NB4 (cell line): ENCODE results near the gene COPS4.
A peak's percentile ranks its signal among the peaks of the same experiment; 100 is the strongest.
"Not testable (repeated sequence)": the region's sequence is repeated elsewhere in the genome, so short reads cannot be mapped to it uniquely, and the experiment has no call there.

Source experiments
- DNase-seq: peaks from one replicate; pipeline ENCODE4 v3.0.0; 2010; ENCODE audit warnings: low read depth
- H3K4me3 ChIP-seq: one replicate; pipeline ENCODE4 v1.5.1; 2011; ENCODE audit warnings: mild to moderate bottlenecking, low read depth, low read length, moderate library complexity
- CTCF ChIP-seq: IDR thresholded peaks from one replicate; pipeline ENCODE4 v1.5.1; 2012; ENCODE audit warnings: low read depth, low read length
- MYC ChIP-seq: IDR thresholded peaks from 2 replicates; pipeline ENCODE4 v1.6.1; 2011; ENCODE audit warnings: low read depth, low read length
- POLR2A ChIP-seq: IDR thresholded peaks from 2 replicates; pipeline ENCODE4 v1.6.1; 2011; ENCODE audit warnings: mild to moderate bottlenecking; ENCODE audit not compliant: insufficient read length; ENCODE audit errors: extremely low read depth
- TF ChIP-seq, protein P1 (sequence below): IDR thresholded peaks from 2 replicates; pipeline ENCODE4 v1.6.1; 2011; ENCODE audit warnings: low read depth, low read length

COPS4 gene

GRCh38 chr4:83043801-83044407 is 8.9 kb downstream of the COPS4 start:
- TF ChIP-seq CTCF (no peak), POLR2A (no peak), MYC (no peak)
- TF ChIP-seq, protein P1, sequence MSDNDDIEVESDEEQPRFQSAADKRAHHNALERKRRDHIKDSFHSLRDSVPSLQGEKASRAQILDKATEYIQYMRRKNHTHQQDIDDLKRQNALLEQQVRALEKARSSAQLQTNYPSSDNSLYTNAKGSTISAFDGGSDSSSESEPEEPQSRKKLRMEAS, result no peak
- no peak for DNase-seq
- no peak overlapping the region for H3K4me3 ChIP-seq

- no peak overlapping the region for H3K4me3 ChIP-seq
- no peak for DNase-seq
- TF ChIP-seq CTCF (no peak), POLR2A (no peak), MYC (no peak)
- TF ChIP-seq, protein P1, result no peak
Measured at GRCh38 chr4:83046693-83047473, 11.9 kb downstream of the COPS4 start.

- DNase-seq, H3K4me3 ChIP-seq: not testable (repeated sequence)
Measured at GRCh38 chr4:83048781-83049180, 13.8 kb downstream of the COPS4 start.

DNA sequence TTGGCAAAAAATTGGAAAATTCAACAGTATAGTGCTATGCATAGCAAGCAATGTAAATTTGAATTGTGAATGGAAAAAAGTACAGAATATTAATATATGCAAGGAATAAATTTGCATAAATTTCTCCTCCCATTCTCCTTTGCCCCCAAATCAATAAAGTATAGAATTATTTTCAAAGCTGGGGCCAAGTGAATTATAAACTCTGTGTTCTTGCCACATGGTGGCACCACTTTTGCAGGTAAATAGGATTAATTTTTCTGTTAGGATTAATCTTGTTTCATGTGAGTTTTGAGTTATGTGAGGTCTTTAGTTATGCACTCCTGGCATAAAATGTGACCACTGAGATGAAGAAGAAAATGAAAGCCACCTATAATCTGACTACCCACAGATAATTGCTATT is 19.9 kb downstream of the COPS4 start:
- TF ChIP-seq CTCF, result peak; percentile 3
- TF ChIP-seq POLR2A, result no peak
- peak; percentile 34 for DNase-seq
- no peak overlapping the region for H3K4me3 ChIP-seq

DNA sequence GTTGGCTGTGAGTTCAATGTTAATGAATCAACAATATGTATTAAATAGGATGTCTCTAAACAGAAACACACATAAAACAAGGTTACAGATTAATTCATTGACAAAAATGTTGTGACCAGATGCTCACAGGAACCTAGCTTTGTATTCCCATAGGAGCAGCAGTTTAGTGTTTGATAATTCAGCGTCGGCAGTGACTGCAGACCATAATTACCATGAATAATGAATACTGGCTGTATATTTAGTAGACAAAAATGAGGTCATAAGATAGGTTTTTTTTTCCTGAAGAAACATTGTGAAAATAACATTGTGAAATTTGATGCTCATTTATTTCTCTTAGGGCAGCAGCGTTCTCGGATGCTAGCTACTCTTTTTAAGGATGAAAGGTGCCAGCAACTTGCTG is 27.8 kb downstream of the COPS4 start:
- H3K4me3 ChIP-seq, result no peak overlapping the region
- DNase-seq, result no peak
- TF ChIP-seq MYC (no peak), CTCF (no peak), POLR2A (no peak)
- TF ChIP-seq, protein P1, result no peak

DNA sequence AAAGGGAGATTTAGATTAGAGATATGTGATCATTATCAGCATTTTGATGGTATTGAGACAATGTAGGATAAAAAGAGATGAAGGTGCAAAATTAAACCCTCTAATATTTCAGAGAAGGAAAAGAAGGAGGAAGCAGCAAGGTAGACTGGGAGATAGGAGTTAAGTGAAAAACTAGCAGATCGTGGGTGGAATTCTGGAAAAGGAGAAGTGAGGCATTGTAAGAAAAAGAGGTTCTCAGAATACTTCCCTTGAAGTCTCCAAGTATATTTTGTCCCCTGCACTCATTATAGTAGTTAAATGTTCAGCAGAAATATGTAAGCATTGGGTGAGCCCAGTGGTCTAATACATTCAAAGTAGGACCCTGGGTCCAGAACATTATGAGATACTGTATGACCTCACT is 30.3 kb downstream of the COPS4 start:
- H3K4me3 ChIP-seq, result no peak overlapping the region
- DNase-seq, result no peak
- TF ChIP-seq, protein P1, result no peak
- no peak for TF ChIP-seq MYC
- no peak for TF ChIP-seq POLR2A
- TF ChIP-seq CTCF, result no peak
